Lung (tissue), 12 donors: Measurements from ENCODE around the gene PDE3B. TPM values are rescaled to one million over a fixed set of nuclear protein-coding genes. Genes with fewer than 3 reads are reported as not detected.
A peak's percentile ranks its signal among the peaks of the same experiment; 100 is the strongest.

Source experiments
- ATAC-seq: fragments of 200-7000 bp; cut with Tn5 transposase; one replicate; pipeline ENCODE4 v1.9.1; 2020; ENCODE audit warnings: moderate number of reproducible peaks; ENCODE audit not compliant: insufficient read depth, low FRiP score
- DNase-seq, 3 donors: peaks; one replicate each; pipeline ENCODE4 v3.0.0-alpha.2; 2013 to 2017
- H3K27ac ChIP-seq, 2 donors: one replicate each; pipeline ENCODE4 v1.5.1; 2013; ENCODE audit warnings: mild to moderate bottlenecking in 2 of 2, moderate library complexity in 2 of 2, control low read depth in 1 of 2, inconsistent platforms in 1 of 2, low read depth in 1 of 2, low read length in 1 of 2
- H3K27me3 ChIP-seq, 3 donors: one replicate each; pipeline ENCODE4 v1.5.1; 2013; ENCODE audit warnings: low read length in 2 of 3; ENCODE audit not compliant: control insufficient read depth in 3 of 3, insufficient read depth in 3 of 3
- H3K36me3 ChIP-seq, 4 donors: one replicate each; pipeline ENCODE4 v1.5.1; 2013; ENCODE audit warnings: low read length in 4 of 4, mild to moderate bottlenecking in 1 of 4, moderate library complexity in 1 of 4; ENCODE audit not compliant: control insufficient read depth in 4 of 4, insufficient read depth in 4 of 4
- H3K4me1 ChIP-seq, 5 donors: one replicate each; pipeline ENCODE4 v1.5.1; 2013; ENCODE audit warnings: low read length in 5 of 5, mild to moderate bottlenecking in 2 of 5, moderate library complexity in 1 of 5; ENCODE audit not compliant: control insufficient read depth in 5 of 5, insufficient read depth in 5 of 5
- H3K4me3 ChIP-seq: one replicate; pipeline ENCODE4 v1.5.1; 2013; ENCODE audit warnings: mild to moderate bottlenecking, control low read depth, moderate library complexity
- H3K9ac ChIP-seq, 2 donors: one replicate each; pipeline ENCODE4 v1.5.1; 2013; ENCODE audit warnings: low read length in 2 of 2, control low read depth in 1 of 2; ENCODE audit not compliant: insufficient read depth in 1 of 2
- H3K9me3 ChIP-seq, 4 donors: one replicate each; pipeline ENCODE4 v1.5.1; 2013; ENCODE audit warnings: low read length in 3 of 4, mild to moderate bottlenecking in 1 of 4, moderate library complexity in 1 of 4; ENCODE audit not compliant: control insufficient read depth in 4 of 4, insufficient read depth in 3 of 4
- CTCF ChIP-seq: IDR thresholded peaks from 2 replicates; pipeline ENCODE4 v1.5.1; 2012; ENCODE audit warnings: mild to moderate bottlenecking; ENCODE audit errors: control extremely low read depth, extremely low read depth
- WGBS, 2 donors: extraction: QIAGEN DNeasy Blood & Tissue Kit; methylation state at CpG; one replicate each; pipeline ENCODE4 v1.1.7; 2013; 5-methylcytosine and 5-hydroxymethylcytosine counted together
- polyA plus RNA-seq, 2 donors: library from polyadenylated mRNA; stranded (reverse); fragments of 200-250 nt; gene quantifications; one replicate each; pipeline ENCODE4 v1.2.1, GENCODE V29; 2013
- total RNA-seq, 2 donors: library from RNA; depleted of rRNA in 1 of 2; stranded (reverse); fragments of >200 nt in 1 of 2; gene quantifications; one replicate each; pipeline ENCODE4 v1.2.1, GENCODE V29; 2014 to 2021
- donor health status: control.
- donor health status: control.
- donor health status: Bipolar disorder and iron deficiency.
- donor health status: healthy.
- donor health status: DM: yes; HTN: yes; CAD: no.

The PDE3B gene
- total and polyA plus RNA-seq, 4 donors, result 3.3 to 79.2 (median 11.5) TPM

GRCh38 chr11:14617241-14618027 is 26.2 kb upstream of the PDE3B start:
- no peaks in the 10 kb centered on the region for H3K27me3 ChIP-seq
- peaks cover 0 to 2% (median 0%) of the 10 kb centered on the region in 4 donors for H3K36me3 ChIP-seq
- no peak for ATAC-seq
- no peak overlapping the region for H3K9ac ChIP-seq
- no peak overlapping the region for H3K4me3 ChIP-seq
- H3K4me1 ChIP-seq, result peaks cover 0 to 9% (median 0%) of the 10 kb centered on the region in 5 donors
- DNase-seq, result no peak
- no peaks in the 10 kb centered on the region for H3K9me3 ChIP-seq
- TF ChIP-seq CTCF, result no peak
- WGBS, 2 donors, result 82 to 84% methylated on average over 2 of the region's 2 CpGs
- H3K27ac ChIP-seq, result no peak overlapping the region

GRCh38 chr11:14618060-14618459 is 25.5 kb upstream of the PDE3B start:
- ATAC-seq, result no peak
- Histone ChIP-seq H3K9me3 (no peaks in the 10 kb centered on the region), H3K4me1 (peaks cover 0 to 9% (median 0%) of the 10 kb centered on the region in 5 donors), H3K36me3 (peaks cover 0 to 5% (median 0%) of the 10 kb centered on the region in 4 donors), H3K27ac (no peak overlapping the region), H3K9ac (no peak overlapping the region), H3K27me3 (no peaks in the 10 kb centered on the region), H3K4me3 (no peak overlapping the region)
- 75 to 82% methylated on average over 2 of the region's 2 CpGs for WGBS, 2 donors
- no peak for DNase-seq
- TF ChIP-seq CTCF, result no peak

- ATAC-seq, result no peak
- no peaks in the 10 kb centered on the region for H3K9me3 ChIP-seq
- H3K4me1 ChIP-seq, result peaks cover 0 to 9% (median 0%) of the 10 kb centered on the region in 5 donors
- peaks cover 0 to 5% (median 0%) of the 10 kb centered on the region in 4 donors for H3K36me3 ChIP-seq
- DNase-seq, result peak; percentile 37 to 84 (median 74)
- no peak overlapping the region for H3K4me3 ChIP-seq
- no peak overlapping the region for H3K9ac ChIP-seq
- no peak overlapping the region for H3K27ac ChIP-seq
- 58 to 69% methylated on average over 4 of the region's 4 CpGs for WGBS, 2 donors
- no peak for TF ChIP-seq CTCF
- no peaks in the 10 kb centered on the region for H3K27me3 ChIP-seq
Measured at GRCh38 chr11:14619603-14620531, 23.7 kb upstream of the PDE3B start.
